K562 (cell line): ENCODE results near the gene KMT2A. TPM values are rescaled to one million over a fixed set of nuclear protein-coding genes. Genes with fewer than 3 reads are reported as not detected.

Experiments used
- BHLHE40 ChIP-seq: IDR thresholded peaks from 2 replicates; pipeline ENCODE4 v1.6.1; 2011; ENCODE audit warnings: low read length, improper control_type of control experiment
- CBFA2T2 ChIP-seq: fragments of 450-650 bp; conservative IDR thresholded peaks from 2 replicates; pipeline ENCODE4 v1.6.1; 2017; ENCODE audit warnings: mild to moderate bottlenecking
- CGGBP1 ChIP-seq: fragments of 250-450 bp; sonication (Bioruptor Pico); IDR thresholded peaks from 2 replicates; pipeline ENCODE4 v1.9.0; 2021; ENCODE audit warnings: mild to moderate bottlenecking
- DACH1 ChIP-seq: fragments of 450-650 bp; IDR thresholded peaks from 2 replicates; pipeline ENCODE4 v1.6.1; 2018; ENCODE audit not compliant: partially characterized antibody
- ETV5 ChIP-seq: sonication (generic); formaldehyde crosslinking; IDR thresholded peaks from 2 replicates; pipeline ENCODE4 v1.4.0; 2020; ENCODE audit warnings: low read depth, mild to moderate bottlenecking, missing genetic modification reagents
- KAT2B ChIP-seq: IDR thresholded peaks from one replicate; pipeline ENCODE4 v1.6.1; 2012; ENCODE audit warnings: low read depth, mild to moderate bottlenecking, control low read depth, inconsistent platforms, low read length, moderate library complexity
- TSHZ1 ChIP-seq: fragments of 250-450 bp; sonication (Bioruptor Pico); IDR thresholded peaks from 2 replicates; pipeline ENCODE4 v1.4.0; 2020; ENCODE audit warnings: mild to moderate bottlenecking, moderate library complexity
- ZNF165 ChIP-seq: fragments of 250-450 bp; sonication (Bioruptor Pico); IDR thresholded peaks from 2 replicates; pipeline ENCODE4 v1.4.0; 2020; ENCODE audit warnings: borderline replicate concordance
- ZNF280B ChIP-seq: fragments of 250-450 bp; sonication (Bioruptor Pico); IDR thresholded peaks from 2 replicates; pipeline ENCODE4 v1.5.1; 2021; ENCODE audit warnings: mild to moderate bottlenecking
- ZNF436 ChIP-seq: fragments of 250-450, 450-650 bp; sonication (Bioruptor Pico); formaldehyde crosslinking; IDR thresholded peaks from 2 replicates; pipeline ENCODE4 v1.7.0; 2020; ENCODE audit warnings: mild to moderate bottlenecking
- polyA plus RNA-seq, 8 experiments: library from polyadenylated mRNA; depleted of rRNA in 4 of 8; stranded (reverse) in 5 of 8; unstranded in 3 of 8; fragments of >200 nt; fragmentation: Nextera tagmentation in 2 of 8; fragmentation: Illumina TruSeq in 1 of 8; extraction: Ambion mirVana in 2 of 8; extraction: Trizol in 1 of 8; gene quantifications; 2 replicates each; pipeline versions ENCODE4 v1.2.1 to v1.2.3, GENCODE V29; 2011 to 2014; ENCODE audit warnings: inconsistent platforms in 1 of 8, missing spikeins in 1 of 8
- total RNA-seq, 7 experiments: library from RNA; depleted of rRNA in 6 of 7; stranded (reverse); fragments of >200 nt in 6 of 7; fragmentation: Illumina TruSeq in 2 of 7; extraction: Trizol in 2 of 7; gene quantifications; 2 replicates each; pipeline versions ENCODE4 v1.2.1 to v1.2.3, GENCODE V29; 2011 to 2021; ENCODE audit warnings: low replicate concordance in 1 of 7
- TF ChIP-seq, protein P1 (sequence below), 2 experiments: fragments of 450-650 bp in 1 of 2; sonication (generic) in 1 of 2; formaldehyde crosslinking in 1 of 2; IDR thresholded peaks; 2 replicates each; pipeline versions ENCODE4 v1.7.1 to v1.9.0; 2016 to 2022; ENCODE audit warnings: inconsistent platforms in 1 of 2, mild to moderate bottlenecking in 1 of 2, missing genetic modification reagents in 1 of 2
- TF ChIP-seq, protein P2 (sequence below): fragments of 250-450 bp; sonication (Bioruptor Pico); IDR thresholded peaks from 2 replicates; pipeline ENCODE4 v1.4.0; 2020; ENCODE audit warnings: mild to moderate bottlenecking

Gene KMT2A
- total and polyA plus RNA-seq, 9 of the 15 experiments (the other 6 are each of a cell fraction or from before 2014, with no cell fraction given) = 9.6 to 59.9 (median 32.6) TPM

DNA sequence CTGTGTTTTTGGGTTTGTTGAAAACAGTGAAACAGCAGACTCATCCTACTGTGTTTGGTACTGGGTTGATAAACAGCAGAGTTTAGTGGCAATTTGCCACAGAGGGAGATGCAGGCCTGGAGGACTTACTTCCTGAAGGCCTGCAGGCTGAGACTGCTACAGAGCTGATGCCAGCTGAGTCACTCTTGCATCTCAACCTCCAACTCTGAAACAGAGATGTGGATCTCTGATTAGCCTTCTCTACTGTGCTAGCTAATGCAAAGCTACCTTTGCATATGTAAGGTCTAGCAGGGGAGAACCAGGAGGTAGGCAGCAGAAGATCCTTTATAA is 20.6 kb upstream of the KMT2A start (continued):
- TF ChIP-seq, protein P1, sequence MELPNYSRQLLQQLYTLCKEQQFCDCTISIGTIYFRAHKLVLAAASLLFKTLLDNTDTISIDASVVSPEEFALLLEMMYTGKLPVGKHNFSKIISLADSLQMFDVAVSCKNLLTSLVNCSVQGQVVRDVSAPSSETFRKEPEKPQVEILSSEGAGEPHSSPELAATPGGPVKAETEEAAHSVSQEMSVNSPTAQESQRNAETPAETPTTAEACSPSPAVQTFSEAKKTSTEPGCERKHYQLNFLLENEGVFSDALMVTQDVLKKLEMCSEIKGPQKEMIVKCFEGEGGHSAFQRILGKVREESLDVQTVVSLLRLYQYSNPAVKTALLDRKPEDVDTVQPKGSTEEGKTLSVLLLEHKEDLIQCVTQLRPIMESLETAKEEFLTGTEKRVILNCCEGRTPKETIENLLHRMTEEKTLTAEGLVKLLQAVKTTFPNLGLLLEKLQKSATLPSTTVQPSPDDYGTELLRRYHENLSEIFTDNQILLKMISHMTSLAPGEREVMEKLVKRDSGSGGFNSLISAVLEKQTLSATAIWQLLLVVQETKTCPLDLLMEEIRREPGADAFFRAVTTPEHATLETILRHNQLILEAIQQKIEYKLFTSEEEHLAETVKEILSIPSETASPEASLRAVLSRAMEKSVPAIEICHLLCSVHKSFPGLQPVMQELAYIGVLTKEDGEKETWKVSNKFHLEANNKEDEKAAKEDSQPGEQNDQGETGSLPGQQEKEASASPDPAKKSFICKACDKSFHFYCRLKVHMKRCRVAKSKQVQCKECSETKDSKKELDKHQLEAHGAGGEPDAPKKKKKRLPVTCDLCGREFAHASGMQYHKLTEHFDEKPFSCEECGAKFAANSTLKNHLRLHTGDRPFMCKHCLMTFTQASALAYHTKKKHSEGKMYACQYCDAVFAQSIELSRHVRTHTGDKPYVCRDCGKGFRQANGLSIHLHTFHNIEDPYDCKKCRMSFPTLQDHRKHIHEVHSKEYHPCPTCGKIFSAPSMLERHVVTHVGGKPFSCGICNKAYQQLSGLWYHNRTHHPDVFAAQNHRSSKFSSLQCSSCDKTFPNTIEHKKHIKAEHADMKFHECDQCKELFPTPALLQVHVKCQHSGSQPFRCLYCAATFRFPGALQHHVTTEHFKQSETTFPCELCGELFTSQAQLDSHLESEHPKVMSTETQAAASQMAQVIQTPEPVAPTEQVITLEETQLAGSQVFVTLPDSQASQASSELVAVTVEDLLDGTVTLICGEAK (IDR thresholded peaks at IDR 0.05) = 0 out of 2 replicates have a peak, but pooled peaks have one; percentile 19
- TF ChIP-seq, protein P1 (CRISPR knock-in tag; IDR thresholded peaks at IDR 0.05) = no peak
- peak; percentile 88 for TF ChIP-seq CBFA2T2
- TF ChIP-seq ETV5 (CRISPR knock-in tag) = peak; percentile 76; the same call in 1 of the 2 replicates
- TF ChIP-seq ZNF436 (CRISPR knock-in tag) = no peak
- TF ChIP-seq CGGBP1 (CRISPR knock-in tag) = no peak
- TF ChIP-seq, protein P2, sequence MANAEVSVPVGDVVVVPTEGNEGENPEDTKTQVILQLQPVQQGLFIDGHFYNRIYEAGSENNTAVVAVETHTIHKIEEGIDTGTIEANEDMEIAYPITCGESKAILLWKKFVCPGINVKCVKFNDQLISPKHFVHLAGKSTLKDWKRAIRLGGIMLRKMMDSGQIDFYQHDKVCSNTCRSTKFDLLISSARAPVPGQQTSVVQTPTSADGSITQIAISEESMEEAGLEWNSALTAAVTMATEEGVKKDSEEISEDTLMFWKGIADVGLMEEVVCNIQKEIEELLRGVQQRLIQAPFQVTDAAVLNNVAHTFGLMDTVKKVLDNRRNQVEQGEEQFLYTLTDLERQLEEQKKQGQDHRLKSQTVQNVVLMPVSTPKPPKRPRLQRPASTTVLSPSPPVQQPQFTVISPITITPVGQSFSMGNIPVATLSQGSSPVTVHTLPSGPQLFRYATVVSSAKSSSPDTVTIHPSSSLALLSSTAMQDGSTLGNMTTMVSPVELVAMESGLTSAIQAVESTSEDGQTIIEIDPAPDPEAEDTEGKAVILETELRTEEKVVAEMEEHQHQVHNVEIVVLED (CRISPR knock-in tag) = no peak
- TF ChIP-seq BHLHE40 = peak; percentile 69
- no peak for TF ChIP-seq KAT2B
- TF ChIP-seq TSHZ1 = no peak
- TF ChIP-seq ZNF280B (CRISPR knock-in tag) = no peak
- peak; percentile 84 for TF ChIP-seq DACH1
- peak; percentile 96 for TF ChIP-seq ZNF165 (CRISPR knock-in tag)
